ENCODE measurements around the gene WDSUB1. TPM values are rescaled to one million over a fixed set of nuclear protein-coding genes. Genes with fewer than 3 reads are reported as not detected.

Gene WDSUB1
- total RNA-seq (10 to 100 TPM in 5 of 7 donors, 1 to 10 TPM in 2; 7.2 to 15.3 (median 10.7) TPM), polyA plus RNA-seq (10 to 100 TPM; 11.5 to 16.1 TPM)
- long read RNA-seq, donor 1, transcript WDSUB1-202 (11 exons, 1,912 nt): major isoform, 39 of 67 reads
- long read RNA-seq, donor 1, partial matches to known transcripts: 3 of 67 reads
- long read RNA-seq, donor 1, other reads (novel, unspliced or antisense): 24 of 67 reads
- long read RNA-seq, donor 2, transcript WDSUB1-202 (11 exons, 1,912 nt): major isoform, 13 of 15 reads
- long read RNA-seq, donor 2, partial matches to known transcripts: 0 of 15 reads
- long read RNA-seq, donor 2, other reads (novel, unspliced or antisense): 0 of 15 reads
- long read RNA-seq, donor 3, transcript WDSUB1-202 (11 exons, 1,912 nt): major isoform, 11 of 25 reads
- long read RNA-seq, donor 3, partial matches to known transcripts: 4 of 25 reads
- long read RNA-seq, donor 3, other reads (novel, unspliced or antisense): 7 of 25 reads

GRCh38 chr2:159285929-159286708 lies at the start of gene WDSUB1:
WDSUB1 (minus strand) TSS chr2:159286703; CDS start chr2:159283069, 3,634 bp downstream.
- Histone ChIP-seq H3K4me1 (ENCODE audit: insufficient read depth) (peaks cover 3% of the 10 kb centered on the region), H3K27ac (peak within 1 kb of the TSS; percentile 80 to 87), H3K9me3 (no peaks in the 10 kb centered on the region), H3K4me3 (peak within 1 kb of the TSS; percentile 86), H3K36me3 (no peaks in the 10 kb centered on the region), H3K27me3 (no peaks in the 10 kb centered on the region)
- TF ChIP-seq CTCF (IDR thresholded peaks at IDR 0.05) (no peak), EP300 (IDR thresholded peaks at IDR 0.05) (no peak), POLR2A (IDR thresholded peaks at IDR 0.05) (no peak)
- DNase-seq: peak; percentile 73 to 82 (median 75)
- intact Hi-C loops (cut with DNase I): loop anchor here in 1 of 4 donors (10.0 kb wide), 1 partner anchor 1709 kb away; no protein-coding TSS in a partner anchor
- WGBS, 3 donors: 0 to 1% (median 0%) methylated on average over 47 to 64 of the region's 64 CpGs

GRCh38 chr2:159326569-159327255 lies 40.2 kb upstream of the WDSUB1 start:
- no peak for DNase-seq
- no peaks in the 10 kb centered on the region for H3K36me3 ChIP-seq
- WGBS, 3 donors: 93 to 95% (median 95%) methylated on average over 5 of the region's 5 CpGs
- no peak for TF ChIP-seq POLR2A (IDR thresholded peaks at IDR 0.05)
- no peak for TF ChIP-seq EP300 (IDR thresholded peaks at IDR 0.05)
- no peak for TF ChIP-seq CTCF (IDR thresholded peaks at IDR 0.05)
- no peak overlapping the region for H3K27ac ChIP-seq
- H3K4me1 ChIP-seq (ENCODE audit: insufficient read depth): no peaks in the 10 kb centered on the region
- no peak overlapping the region for H3K4me3 ChIP-seq
- no peaks in the 10 kb centered on the region for H3K27me3 ChIP-seq
- intact Hi-C loops (cut with DNase I): no loop called here
- no peaks in the 10 kb centered on the region for H3K9me3 ChIP-seq

- no peak for DNase-seq
- TF ChIP-seq CTCF (IDR thresholded peaks at IDR 0.05) (no peak), POLR2A (IDR thresholded peaks at IDR 0.05) (no peak), EP300 (IDR thresholded peaks at IDR 0.05) (no peak)
- Histone ChIP-seq H3K9me3 (no peaks in the 10 kb centered on the region), H3K27ac (no peak overlapping the region), H3K4me1 (ENCODE audit: insufficient read depth) (no peaks in the 10 kb centered on the region), H3K27me3 (no peaks in the 10 kb centered on the region), H3K36me3 (no peaks in the 10 kb centered on the region), H3K4me3 (no peak overlapping the region)
- intact Hi-C loops (cut with DNase I): no loop called here
Measured at GRCh38 chr2:159322419-159322818, 35.9 kb upstream of the WDSUB1 start.

GRCh38 chr2:159317392-159318088 lies 31.0 kb upstream of the WDSUB1 start:
- H3K27ac ChIP-seq: no peak overlapping the region
- no peaks in the 10 kb centered on the region for H3K9me3 ChIP-seq
- WGBS, 3 donors: 83 to 91% (median 86%) methylated on average over 3 of the region's 3 CpGs
- no peak for DNase-seq
- no peaks in the 10 kb centered on the region for H3K4me1 ChIP-seq (ENCODE audit: insufficient read depth)
- intact Hi-C loops (cut with DNase I): no loop called here
- no peak overlapping the region for H3K4me3 ChIP-seq
- no peaks in the 10 kb centered on the region for H3K27me3 ChIP-seq
- TF ChIP-seq CTCF (IDR thresholded peaks at IDR 0.05) (no peak), POLR2A (IDR thresholded peaks at IDR 0.05) (no peak), EP300 (IDR thresholded peaks at IDR 0.05) (no peak)
- no peaks in the 10 kb centered on the region for H3K36me3 ChIP-seq
